VCaP (cell line): ENCODE data around the gene RBPJL.
A peak's percentile ranks its signal among the peaks of the same experiment; 100 is the strongest.

Source experiments
- H3K27ac ChIP-seq: fragments of 450-650 bp; 2 replicates; pipeline ENCODE4 v1.5.1; 2017
- CTCF ChIP-seq: fragments of 450-650 bp; conservative IDR thresholded peaks from 2 replicates; pipeline ENCODE4 v1.5.1; 2017; ENCODE audit warnings: mild to moderate bottlenecking, moderate library complexity

Gene RBPJL

GRCh38 chr20:45318386-45318939 lies 11.8 kb downstream of the RBPJL start:
- TF ChIP-seq CTCF: no peak
- no peak overlapping the region for H3K27ac ChIP-seq

GRCh38 chr20:45318948-45319347 lies 12.3 kb downstream of the RBPJL start:
- H3K27ac ChIP-seq: no peak overlapping the region
- no peak for TF ChIP-seq CTCF

DNA sequence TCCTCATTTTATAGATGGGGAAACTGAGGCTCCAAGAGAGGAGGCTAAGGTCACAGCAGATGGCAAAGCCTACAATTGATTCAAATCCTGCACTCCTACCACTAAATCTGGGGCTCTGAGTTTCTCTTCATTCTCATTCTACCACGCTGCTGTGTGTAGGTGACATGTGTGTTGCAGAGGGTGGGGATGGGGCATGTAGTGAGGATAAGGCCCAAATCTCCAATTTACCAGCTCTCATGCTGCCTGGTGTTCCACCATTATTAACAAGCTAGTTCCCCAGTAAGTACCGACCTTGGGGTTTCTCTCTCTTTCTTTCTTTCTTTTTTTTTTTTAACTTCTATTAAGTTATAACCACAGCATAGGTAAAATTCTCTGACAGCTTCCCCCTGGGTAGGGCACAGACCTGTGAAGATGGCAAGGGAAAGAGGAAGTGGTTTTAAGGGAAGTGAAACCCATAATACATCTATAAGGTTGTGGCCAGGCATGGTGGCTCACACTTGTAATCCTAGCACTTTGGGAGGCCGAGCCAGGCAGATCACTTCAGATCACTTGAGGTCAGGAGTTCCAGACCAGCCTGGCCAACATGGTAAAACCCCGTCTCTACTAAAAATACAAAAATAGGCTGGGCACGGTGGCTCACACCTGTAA lies 14.4 kb downstream of the RBPJL start:
- peak overlapping the region; percentile 69 for H3K27ac ChIP-seq
- TF ChIP-seq CTCF: no peak

DNA sequence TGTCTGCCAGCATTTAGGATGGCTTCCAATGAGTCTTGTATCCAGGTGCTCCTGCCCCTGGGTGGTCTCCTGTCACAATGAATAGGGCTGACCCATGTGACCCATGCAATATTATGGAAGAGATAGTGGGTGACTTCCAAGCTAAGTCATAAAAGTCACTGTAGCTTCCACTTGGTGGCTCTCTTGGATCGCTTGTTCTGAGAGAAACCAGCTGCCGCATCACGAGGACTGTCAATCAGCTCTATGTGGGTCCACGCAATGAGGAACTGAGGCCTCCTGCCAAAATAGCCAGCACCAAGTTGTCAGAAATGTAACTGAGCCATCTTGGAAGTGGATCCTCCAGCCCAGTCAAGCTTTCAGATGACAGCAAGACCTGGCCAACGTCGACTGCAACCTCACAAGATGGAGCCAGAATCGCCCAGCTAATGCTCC lies 16.3 kb downstream of the RBPJL start:
- TF ChIP-seq CTCF: peak; percentile 68
- peak overlapping the region; percentile 69 for H3K27ac ChIP-seq

DNA sequence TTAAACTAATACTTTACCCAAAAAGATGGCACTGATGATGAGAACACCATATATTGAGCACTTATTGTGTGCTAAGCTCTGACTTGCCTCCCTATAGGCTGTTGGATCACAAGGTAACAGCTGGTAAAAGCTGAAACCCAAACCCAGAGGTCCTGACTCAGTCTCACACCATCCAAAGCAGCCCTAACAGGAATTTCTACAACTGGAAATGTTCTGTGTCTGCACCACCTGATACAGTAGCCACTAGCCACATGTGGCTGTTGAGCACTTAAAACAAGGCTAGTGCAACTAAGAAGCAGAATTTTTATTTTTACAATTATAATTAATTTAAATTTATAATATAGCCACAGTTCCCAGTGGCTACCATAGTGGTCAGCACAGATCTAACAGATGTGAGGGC lies 17.1 kb downstream of the RBPJL start:
- H3K27ac ChIP-seq: no peak overlapping the region; the same call in 1 of the 2 replicates

GRCh38 chr20:45325371-45325770 lies 18.7 kb downstream of the RBPJL start:
- no peak for TF ChIP-seq CTCF
- H3K27ac ChIP-seq: no peak overlapping the region

More for the DNA sequence above, 17.1 kb downstream of the RBPJL start:
- no peak for TF ChIP-seq CTCF

DNA sequence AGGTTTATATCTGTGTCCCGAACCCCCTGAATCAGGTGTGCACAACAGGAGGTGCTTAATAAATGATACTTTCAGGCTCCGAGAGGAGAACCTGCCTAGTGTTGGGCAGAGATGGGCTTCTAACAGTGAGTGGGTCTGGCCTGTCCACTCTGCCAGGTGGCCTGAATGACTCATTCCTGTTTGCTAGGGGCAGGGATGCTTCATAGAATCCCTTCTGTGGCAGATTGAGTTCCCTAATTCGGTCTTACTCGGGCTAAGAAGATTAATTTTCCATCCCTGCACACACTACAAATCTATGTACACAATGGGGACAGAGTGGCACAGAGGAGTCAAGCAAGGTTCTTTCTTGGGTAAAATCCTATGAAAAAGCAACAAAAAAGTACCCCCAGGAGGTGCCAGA lies 21.8 kb downstream of the RBPJL start:
- H3K27ac ChIP-seq: peak overlapping the region; percentile 64
- no peak for TF ChIP-seq CTCF
